EH (cell line): ENCODE results near the gene HSFX4.
A peak's percentile ranks its signal among the peaks of the same experiment; 100 is the strongest.
"Not testable (repeated sequence)": the region's sequence is repeated elsewhere in the genome, so short reads cannot be mapped to it uniquely, and the experiment has no call there.

ENCODE experiments used
- DNase-seq: peaks from one replicate; pipeline ENCODE4 v3.0.0-alpha.2; 2015; ENCODE audit warnings: low read depth

Gene HSFX4

DNA sequence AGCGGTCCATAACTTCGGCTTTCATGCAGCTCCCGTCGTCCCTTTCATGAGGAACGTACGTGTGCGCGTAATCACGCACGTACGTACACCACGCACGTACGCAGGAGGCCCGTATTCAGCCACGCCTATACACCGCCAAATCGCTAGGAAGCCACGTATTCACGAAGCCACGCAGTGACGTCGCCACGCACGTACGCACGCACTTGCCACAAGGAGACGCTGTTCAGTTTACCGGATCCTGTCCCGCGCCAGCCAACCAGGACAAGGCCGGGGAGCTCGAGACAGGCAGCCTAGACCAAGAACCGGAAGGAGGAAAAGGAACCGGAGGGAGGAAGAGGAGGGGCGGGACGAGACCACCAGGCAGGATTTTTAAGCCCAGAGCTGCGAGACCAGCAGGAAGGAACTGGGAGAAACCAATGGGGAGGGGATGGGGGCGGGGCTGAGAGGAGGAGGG, 9.1 kb downstream of the HSFX4 start, which contains the start of gene EOLA2:
Gene EOLA2 (minus strand): TSS at position 65 of the 454 bp plus-strand sequence. CDS start 4,617 bp downstream, outside the sequence.
- peak; percentile 98 for DNase-seq

DNA sequence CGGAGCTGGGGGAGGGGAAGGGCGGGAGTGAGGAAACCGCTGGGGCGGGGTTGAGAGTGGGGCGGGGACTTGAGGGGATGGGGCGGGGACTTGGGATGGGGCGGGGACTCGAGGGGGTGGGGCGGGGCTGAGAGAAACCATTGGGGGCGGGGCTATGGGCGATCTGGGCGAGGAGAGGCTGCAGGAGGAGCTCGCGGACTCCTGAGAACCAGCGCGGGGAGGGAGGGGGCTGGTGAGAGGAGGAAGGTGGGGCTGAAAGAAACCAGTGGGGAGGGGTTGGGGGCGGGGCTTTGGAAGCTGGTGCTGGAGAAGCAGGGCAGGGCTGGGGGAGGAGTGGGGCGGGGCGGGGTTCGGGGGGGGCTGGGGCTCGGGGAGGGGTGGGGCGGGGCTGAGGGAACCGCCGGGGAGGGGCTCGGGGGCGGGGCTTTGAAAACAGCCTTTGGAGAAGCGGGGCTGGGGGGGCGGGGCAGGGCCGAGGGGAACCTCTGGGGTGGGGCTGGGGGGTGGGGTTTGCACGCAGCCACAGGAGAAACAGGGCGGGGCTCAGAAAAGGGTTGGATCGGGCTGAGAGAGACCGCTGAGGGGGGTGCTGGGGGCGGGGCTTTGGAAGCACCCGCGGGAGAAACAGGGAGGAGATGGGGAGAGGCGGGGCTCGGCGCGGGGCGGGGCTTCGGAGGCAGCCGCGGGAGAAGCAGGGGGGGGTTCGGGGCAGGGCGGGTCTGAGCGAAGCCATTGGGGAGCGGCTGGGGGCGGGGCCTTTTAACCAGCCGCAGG, 9.7 kb downstream of the HSFX4 start:
- DNase-seq = peak; percentile 94

DNA sequence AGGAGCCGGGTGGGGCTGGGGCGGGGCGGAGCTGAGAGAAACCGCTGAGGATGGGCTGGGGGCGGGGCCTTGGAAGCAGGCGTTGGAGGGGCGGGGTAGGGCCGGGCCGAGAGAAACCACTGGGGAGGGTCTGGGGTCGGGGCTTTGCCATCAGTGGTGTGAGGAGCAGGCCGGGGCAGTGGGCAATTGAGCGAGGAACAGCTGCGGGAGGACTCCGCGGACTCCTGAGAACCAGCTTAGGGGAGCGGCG, 10.2 kb downstream of the HSFX4 start:
- no peak for DNase-seq

DNA sequence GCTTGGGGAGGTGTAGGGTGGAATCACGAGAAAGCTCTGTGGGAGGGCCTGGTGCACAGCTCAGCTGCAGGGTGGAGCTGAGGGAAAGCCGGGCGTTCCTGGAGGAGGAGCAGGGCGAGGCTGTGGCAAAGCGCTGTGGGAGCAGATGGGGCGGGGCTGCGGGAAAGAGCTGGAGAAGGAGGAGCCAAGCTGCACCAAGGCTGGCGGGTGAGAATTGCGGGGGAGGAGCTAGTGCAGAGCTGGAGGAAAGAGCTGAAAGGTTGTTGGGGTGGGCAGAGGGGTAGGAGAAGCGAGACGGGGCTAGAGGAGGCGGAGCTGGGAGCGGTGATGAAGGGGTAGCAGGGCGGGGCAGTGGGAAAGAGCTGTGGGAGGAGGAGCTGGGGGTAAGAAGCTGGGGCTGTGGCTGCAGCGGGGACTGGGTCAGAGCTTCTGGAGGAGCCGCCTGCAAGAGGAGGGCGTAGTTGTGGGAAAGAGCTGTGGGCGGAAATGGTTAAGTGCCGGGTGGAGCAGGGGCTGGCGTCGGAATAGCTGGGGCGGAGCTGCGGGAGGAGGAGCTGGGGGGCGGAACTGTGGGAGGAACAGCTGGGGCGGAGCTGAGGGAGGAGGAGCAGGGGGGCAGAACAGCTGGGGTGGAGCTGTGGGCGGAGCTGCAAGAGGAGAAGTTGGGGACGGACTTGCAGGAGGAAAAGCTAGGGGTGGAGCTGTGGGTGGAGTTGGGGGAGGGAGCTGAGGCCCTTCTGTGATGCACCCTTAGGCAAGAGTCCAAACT, 10.7 kb downstream of the HSFX4 start:
- DNase-seq = peak; percentile 98

DNA sequence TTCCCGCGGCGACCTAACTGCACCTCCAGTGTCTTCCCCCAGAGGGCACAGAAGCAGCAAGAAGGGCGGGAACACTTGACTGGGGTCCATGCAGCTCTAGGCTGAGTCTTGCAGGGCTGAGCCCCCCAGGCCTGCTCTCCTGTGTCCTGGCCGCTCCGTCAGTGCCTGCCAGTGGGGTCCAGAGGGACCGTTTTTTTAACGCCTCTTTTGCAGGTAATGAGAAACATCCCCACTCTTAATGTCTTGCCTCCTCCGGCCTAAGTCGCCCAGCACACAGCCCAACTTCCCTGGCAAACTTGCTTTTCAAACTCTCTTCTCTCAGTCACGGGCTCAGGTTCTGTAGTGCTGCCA, 11.3 kb downstream of the HSFX4 start:
- DNase-seq = not testable (repeated sequence)

DNA sequence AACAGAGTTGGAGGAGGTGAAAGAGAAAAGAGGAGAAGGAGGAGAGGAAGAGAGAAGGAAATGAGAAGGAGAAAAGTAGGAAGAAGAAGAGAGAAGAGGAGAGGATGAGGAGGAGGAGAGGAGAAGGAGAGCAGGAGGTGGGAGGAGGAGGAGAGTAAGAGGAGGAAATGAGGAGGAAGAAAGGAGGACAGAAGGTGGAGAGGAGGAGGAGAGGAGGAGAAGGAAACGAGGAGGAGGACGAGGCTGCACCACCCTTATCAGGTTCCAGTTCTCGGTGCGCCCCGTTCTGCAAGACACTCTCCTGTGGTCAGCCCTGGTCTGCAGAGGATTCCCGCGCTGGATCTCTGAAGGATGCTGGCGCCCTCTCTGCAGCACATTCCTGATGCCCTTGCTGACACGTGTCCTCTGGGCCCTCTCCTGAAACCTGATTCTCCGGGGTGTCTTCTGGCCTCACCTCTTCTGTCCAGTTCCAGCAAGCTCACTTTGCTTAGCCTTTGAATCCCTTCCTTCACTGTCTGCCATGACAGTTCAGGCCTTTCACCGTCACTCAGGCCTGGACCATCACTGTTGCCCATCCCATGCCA, 15.8 kb downstream of the HSFX4 start:
- not testable (repeated sequence) for DNase-seq

DNA sequence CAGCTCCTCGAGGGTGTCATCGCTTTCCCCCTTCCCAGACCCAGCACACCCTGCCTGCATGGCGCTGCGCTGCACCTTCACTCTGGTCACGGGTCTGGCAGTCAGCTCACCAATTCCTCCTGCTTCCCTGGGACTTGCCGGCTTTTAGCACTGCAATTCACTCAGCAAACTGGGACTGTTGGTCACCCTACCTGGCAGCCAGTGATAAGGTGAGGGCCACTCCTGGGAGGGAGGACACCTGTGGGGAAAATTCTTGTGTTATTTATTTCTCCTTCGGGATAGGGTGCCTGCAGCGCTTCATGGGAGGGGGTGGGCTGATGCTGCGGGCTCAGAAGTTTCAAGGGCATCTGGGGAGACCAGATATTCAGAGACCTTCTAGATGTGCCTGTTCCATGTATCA, 16.4 kb downstream of the HSFX4 start:
- DNase-seq = not testable (repeated sequence)

DNA sequence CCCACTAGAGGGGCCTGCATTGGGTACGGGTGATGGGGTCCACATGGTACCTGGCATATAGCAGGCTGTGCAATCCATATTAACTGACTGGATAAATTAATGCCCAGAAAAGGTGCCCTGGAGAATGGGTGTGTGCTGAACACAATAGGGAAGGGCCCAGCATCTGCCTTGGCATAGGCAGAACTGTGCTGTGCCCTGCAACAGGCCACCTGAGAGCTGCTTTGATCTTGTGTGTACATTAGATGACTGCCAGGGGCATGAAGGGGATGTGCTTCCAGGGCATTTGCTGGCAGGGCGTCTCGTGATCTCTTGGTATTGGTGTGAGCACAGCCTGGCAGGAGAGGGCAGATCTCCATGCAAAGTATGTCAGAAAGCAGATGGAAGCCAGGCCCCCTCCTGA, 17.6 kb downstream of the HSFX4 start:
- not testable (repeated sequence) for DNase-seq

DNA sequence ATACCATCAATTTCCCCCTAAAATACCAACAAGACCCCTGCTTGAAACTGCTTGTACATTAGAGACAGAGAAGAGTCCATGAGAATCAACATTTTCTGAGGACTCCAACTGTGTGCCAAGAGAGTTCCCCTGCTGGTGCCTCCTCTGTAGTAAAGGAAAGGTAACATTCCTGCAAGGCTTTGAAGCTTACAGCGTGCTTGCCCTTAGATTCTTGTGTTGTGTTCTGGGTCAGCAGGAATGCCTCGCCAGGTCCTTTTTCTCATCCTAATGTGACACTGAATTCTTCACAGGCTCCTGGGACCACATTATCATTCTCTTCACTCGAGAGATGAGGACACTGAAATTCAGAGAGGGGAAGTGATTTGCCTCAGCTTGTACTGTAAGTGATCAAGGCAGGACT, 18.6 kb downstream of the HSFX4 start:
- no peak for DNase-seq

DNA sequence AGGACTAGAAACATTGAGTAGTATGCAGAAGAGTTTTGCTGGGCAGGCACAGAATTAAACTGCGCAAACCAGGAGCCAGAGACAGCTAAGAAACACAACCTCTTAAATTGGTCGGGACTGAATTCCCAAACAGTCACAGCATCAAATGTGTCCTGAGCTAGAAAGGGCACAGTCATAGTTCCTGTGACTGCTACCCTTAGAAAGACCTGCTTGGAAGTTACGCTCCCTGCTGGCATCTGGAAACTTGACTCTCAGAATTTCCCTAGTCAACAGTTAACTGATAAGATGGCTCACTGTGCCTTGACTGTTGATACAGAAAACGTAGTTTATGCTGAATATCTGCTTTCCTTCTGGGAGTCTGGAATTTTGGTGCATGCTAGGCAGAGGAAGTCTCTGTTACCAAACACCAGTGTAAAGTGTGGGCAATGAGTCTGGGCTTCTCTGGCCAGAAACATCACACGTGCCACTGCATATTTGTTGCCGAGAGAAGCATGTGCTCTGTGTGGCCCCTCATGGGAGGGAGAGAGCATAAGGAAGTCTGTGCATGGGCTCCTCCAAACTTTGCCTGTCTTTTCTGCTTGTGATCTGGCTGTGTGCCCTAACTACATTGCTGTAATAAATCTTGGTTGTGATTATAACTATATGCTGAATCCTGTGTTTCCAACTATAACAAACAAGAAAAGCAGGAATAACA, 20.5 kb downstream of the HSFX4 start:
- DNase-seq = no peak

DNA sequence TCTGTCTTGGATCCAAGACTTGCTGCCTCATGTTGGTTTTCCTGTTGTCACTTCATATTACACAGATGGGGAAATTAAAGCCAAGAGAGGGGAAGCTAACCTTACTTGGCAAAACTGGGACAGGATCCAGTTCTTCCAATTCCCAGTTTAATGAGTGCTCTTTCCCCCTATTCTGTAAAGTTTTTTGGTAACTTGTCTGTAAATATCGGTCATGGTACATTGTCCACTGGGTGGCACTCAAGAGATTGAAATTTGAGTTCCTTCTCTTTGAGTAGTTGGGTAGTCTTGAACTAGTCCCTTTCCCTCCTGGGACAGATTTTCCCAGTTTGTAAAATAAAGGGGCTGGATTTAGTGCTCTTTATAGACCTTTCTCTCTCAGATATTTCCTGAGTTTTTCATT, 21.3 kb downstream of the HSFX4 start:
- peak; percentile 68 for DNase-seq

DNA sequence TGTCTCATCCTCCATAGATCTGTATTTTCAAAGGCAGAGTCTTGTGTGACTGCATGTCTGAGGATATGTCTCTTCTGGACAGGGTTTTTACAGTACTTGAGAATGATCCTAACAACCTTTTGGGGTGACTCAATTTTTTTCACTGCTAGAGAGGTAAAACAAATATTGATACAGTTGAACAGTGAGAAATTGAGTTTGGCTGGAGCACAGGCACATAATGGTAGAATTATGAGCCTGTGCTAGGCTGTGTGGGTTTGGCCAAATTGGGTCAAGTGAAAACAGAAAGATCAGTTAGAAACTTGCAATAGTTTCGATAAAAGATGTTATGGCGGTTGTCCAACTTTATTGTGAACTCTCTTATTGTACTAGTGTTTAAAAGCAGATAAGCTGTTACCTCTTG, 32.2 kb downstream of the HSFX4 start:
- no peak for DNase-seq

DNA sequence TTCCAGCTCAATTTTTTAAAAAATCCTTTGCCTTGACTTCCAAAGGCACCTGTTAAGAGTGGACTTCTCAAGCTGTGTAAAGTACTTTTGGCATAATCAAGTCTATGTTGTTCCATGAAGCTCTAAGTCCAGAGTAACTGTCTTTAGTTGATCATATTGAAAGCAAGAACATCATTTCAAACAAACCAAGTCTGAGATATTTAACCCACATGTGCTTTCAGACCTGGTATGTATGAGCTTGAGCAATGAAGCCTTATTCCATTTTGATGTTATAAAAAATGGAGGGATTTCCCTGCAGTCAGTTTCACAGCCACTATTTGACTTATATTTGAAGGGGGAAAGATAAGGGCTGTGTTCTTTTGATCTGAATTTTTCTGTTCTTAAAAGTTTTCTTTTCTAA, 32.6 kb downstream of the HSFX4 start:
- DNase-seq = no peak

DNA sequence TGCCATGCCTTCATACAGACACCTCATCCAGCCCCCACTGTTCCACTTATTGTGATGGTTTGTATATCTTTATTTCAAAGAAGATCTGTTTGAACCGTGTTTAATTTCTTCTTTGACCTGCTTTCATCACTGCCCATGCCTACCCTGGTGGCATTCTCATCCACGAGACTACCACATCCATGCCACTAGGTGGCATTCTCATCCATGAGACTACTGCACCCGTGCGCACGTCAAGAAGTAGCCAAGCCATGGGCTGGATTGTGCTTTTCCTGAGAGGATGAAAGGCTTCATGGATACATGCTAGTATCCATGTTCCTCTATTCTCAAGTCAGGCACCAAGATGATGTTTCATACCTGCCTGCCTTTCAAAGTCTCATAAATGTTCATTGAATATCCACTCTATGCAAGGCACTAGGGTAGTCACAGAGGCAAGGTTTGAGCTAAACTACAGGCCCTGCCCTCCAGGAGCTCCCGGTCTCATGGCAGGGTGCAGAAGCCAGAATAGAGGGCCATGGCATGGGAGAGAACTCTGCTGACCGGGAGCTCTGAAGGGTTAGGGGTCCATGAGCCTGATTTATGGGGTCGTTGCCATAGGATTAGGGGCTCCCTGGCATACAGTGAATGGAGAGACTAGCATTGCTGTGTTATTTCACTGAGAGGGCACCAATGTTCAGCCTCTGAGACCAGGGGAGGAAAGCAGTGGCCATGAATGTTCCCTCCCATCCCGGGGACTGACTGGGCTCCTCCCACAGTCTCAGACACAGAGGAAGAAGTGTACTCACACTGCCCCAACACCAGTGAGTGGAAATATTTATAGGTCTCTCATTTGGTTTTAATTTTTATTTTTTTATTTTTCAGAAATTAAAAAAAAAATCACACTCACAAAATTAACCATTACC, 33.7 kb downstream of the HSFX4 start:
- peak; percentile 74 for DNase-seq

DNA sequence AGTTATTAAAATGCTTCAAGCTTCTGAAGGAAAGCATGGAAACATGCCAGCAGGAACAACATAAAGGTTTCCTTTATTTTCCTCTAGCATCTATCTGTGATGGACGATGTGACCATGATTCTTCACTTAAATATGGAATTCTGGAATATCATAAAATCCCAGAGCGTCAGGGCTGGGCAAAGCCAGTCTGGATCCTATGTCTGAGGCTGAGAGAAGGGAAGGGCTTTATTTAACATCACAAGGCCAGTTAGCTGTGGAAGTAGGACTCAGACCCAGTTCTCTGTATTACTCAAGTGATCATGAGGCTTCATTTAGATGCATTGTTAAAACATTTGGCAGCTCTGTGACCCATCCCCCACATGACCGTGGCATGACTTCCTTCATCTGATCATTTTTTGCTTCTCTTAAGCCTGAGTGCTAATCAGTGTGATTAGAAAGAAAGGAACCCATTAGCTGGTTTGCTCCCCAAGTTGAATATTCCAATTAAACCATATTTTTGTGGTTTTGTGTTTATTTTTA, 49.8 kb downstream of the HSFX4 start:
- no peak for DNase-seq
